ENCODE measurements around the gene LANCL1.

The LANCL1 gene

DNA sequence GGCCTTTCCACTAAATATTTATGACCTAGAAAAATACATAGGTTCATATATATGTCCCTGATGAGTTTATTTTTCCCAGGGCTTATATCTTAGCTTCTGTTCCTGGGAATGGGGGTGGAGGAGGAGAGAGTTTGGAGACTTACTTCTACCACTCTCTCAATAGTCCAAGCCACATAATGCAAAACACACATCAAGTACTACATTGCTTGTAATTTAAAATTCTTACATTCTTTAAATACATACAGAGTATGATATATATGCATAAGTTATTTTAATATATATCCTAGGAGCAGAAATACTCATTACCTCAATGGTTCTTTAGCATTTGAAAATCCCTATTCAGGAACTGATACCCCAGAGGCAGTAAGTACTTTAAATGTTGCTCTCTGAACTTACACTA, 88.4 kb downstream of the LANCL1 start:
- TF ChIP-seq, protein P1, sequence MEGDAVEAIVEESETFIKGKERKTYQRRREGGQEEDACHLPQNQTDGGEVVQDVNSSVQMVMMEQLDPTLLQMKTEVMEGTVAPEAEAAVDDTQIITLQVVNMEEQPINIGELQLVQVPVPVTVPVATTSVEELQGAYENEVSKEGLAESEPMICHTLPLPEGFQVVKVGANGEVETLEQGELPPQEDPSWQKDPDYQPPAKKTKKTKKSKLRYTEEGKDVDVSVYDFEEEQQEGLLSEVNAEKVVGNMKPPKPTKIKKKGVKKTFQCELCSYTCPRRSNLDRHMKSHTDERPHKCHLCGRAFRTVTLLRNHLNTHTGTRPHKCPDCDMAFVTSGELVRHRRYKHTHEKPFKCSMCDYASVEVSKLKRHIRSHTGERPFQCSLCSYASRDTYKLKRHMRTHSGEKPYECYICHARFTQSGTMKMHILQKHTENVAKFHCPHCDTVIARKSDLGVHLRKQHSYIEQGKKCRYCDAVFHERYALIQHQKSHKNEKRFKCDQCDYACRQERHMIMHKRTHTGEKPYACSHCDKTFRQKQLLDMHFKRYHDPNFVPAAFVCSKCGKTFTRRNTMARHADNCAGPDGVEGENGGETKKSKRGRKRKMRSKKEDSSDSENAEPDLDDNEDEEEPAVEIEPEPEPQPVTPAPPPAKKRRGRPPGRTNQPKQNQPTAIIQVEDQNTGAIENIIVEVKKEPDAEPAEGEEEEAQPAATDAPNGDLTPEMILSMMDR (IDR thresholded peaks at IDR 0.05; ENCODE audit: borderline replicate concordance, control extremely low read depth, extremely low read depth, insufficient read depth, missing control alignments) = no peak
- in situ Hi-C loops (cut with MboI; ENCODE audit: low sequenced_read_pairs, unreplicated experiment) = no loop called here
- DNase-seq (ENCODE audit: low spot score) = no peak

DNA sequence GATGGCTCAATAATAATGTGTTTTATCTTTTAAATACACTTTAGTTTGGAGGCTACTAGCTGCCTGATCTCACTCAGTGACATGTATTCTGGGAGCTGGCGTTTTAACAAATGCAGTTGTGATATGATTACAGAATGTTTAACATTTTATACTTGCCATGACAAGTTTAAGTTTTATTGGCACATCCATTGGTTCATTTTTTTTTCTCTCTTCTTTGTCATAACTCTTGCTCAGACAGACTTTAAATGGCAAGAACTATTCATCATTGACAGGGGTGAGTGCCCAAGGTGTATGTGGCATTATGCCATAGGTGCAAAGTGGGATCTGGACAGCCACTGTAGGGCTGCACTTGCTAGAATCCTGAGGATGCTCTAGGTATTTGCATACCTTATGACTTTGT, 89.5 kb downstream of the LANCL1 start:
- TF ChIP-seq, protein P1 (IDR thresholded peaks at IDR 0.05; ENCODE audit: borderline replicate concordance, control extremely low read depth, extremely low read depth, insufficient read depth, missing control alignments) = no peak

More for the DNA sequence above, 89.5 kb downstream of the LANCL1 start:
- in situ Hi-C loops (cut with MboI; ENCODE audit: low sequenced_read_pairs, unreplicated experiment) = no loop called here
- no peak for DNase-seq (ENCODE audit: low spot score)
